ENCODE data around the gene NXPH4.

The NXPH4 gene

DNA sequence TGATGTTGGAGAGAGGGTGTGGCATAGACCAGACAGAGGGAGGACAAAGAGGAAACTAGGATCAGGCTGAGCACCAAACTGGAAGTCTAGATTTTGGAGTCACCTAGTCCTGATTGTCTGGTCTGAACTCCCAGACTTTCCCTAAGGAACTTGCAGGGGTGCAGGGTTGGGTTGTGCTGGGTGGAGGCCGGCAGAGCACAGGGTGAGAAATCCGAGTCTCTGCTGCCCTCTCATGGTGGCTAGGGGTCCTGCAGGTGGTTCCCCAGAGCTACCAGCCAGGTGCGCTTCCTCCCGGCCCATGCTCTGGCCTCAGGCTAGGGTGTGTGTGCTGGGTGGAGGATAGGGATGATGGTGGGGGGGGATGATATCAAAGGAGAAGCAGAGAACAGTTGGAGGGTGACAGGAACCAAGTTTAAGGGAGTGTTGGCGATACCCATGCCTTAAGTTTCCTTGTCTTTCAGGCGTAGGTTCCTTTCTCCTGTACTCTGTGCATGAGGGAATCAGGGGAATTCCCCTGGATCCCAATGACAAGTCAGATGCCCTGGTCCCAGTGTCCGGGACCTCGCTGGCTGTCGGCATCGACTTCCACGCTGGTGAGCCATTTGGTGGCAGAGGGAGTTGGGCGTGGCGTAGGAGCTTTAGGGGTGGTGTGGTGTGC lies 33.5 kb upstream of the NXPH4 start:
- TF ChIP-seq, protein P1, sequence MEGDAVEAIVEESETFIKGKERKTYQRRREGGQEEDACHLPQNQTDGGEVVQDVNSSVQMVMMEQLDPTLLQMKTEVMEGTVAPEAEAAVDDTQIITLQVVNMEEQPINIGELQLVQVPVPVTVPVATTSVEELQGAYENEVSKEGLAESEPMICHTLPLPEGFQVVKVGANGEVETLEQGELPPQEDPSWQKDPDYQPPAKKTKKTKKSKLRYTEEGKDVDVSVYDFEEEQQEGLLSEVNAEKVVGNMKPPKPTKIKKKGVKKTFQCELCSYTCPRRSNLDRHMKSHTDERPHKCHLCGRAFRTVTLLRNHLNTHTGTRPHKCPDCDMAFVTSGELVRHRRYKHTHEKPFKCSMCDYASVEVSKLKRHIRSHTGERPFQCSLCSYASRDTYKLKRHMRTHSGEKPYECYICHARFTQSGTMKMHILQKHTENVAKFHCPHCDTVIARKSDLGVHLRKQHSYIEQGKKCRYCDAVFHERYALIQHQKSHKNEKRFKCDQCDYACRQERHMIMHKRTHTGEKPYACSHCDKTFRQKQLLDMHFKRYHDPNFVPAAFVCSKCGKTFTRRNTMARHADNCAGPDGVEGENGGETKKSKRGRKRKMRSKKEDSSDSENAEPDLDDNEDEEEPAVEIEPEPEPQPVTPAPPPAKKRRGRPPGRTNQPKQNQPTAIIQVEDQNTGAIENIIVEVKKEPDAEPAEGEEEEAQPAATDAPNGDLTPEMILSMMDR (conservative IDR thresholded peaks at IDR 0.05; ENCODE audit: low read depth, low read length), result peak; percentile 89
- peak; percentile 6 for DNase-seq (ENCODE audit: low read depth)
- H3K4me3 ChIP-seq (ENCODE audit: low read length), result no peak overlapping the region

DNA sequence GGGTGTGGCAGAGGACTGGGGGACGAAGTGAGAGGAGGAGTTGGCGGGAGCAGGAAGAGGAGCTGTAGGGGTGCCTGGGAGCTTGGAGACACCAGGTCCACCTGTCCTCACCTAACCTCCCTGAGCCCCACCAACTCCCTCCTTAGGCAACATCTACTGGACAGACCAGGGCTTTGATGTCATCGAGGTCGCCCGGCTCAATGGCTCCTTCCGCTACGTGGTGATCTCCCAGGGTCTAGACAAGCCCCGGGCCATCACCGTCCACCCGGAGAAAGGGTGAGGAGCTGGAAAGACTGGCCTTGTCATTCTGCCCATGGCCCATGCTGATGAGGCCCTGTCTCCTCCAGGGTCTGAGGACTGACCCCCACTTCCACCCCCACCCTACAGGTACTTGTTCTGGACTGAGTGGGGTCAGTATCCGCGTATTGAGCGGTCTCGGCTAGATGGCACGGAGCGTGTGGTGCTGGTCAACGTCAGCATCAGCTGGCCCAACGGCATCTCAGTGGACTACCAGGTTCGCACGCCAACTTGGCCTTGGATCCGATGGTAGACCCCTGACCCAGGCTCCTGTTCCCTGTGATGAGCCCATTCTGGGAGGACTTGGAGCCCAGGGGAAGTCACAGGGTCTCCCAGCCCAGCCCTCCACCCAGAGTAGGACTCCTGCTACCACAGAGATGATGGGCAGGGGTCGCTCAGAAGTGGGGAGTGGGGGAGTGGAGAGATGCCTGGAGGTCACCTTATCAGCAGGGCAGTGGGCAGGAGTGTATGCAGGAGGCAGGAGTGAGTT lies 32.5 kb upstream of the NXPH4 start:
- TF ChIP-seq, protein P1 (conservative IDR thresholded peaks at IDR 0.05; ENCODE audit: low read depth, low read length), result no peak
- no peak for DNase-seq (ENCODE audit: low read depth)
- no peak overlapping the region for H3K4me3 ChIP-seq (ENCODE audit: low read length)

DNA sequence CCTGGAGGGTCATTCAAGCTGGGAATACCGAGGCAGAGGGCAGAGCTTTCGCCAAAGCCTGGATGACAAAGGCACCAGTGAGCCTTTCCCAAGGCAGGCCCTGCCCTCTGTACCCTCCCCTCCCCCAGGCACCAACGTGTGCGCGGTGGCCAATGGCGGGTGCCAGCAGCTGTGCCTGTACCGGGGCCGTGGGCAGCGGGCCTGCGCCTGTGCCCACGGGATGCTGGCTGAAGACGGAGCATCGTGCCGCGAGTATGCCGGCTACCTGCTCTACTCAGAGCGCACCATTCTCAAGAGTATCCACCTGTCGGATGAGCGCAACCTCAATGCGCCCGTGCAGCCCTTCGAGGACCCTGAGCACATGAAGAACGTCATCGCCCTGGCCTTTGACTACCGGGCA lies 31.2 kb upstream of the NXPH4 start:
- TF ChIP-seq, protein P1 (conservative IDR thresholded peaks at IDR 0.05; ENCODE audit: low read depth, low read length), result no peak
- DNase-seq (ENCODE audit: low read depth), result no peak
- H3K4me3 ChIP-seq (ENCODE audit: low read length), result no peak overlapping the region

DNA sequence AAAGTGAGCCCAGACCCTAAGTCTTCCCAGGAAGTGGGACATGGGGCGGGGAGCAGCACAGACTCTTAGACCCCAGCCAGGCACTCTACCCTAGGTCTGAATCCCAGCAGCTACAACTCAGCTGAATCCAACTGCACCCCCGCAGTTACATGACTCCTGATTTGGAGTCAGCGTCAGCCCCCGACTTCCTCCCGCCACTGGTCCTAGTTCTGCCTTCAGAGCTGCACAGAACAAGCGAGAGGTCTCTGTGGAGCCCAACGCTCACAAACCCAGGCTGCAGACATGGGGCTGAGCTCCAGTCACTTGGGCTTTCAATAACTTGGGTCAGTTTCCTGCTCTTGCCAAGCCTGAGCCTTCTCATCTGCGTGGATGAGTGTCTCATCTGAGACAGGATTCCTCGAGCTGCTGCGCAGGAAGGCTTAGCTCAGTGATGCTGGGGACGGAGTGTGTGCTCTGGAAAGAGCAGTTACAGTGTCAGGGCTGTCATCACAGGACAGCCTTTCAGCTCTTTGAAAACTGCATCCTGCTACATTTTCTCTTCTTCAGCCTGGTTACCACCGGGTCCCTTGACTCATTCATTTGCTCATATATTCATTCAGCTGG lies 30.6 kb upstream of the NXPH4 start:
- TF ChIP-seq, protein P1 (conservative IDR thresholded peaks at IDR 0.05; ENCODE audit: low read depth, low read length), result no peak
- no peak overlapping the region for H3K4me3 ChIP-seq (ENCODE audit: low read length)
- DNase-seq (ENCODE audit: low read depth), result no peak

DNA sequence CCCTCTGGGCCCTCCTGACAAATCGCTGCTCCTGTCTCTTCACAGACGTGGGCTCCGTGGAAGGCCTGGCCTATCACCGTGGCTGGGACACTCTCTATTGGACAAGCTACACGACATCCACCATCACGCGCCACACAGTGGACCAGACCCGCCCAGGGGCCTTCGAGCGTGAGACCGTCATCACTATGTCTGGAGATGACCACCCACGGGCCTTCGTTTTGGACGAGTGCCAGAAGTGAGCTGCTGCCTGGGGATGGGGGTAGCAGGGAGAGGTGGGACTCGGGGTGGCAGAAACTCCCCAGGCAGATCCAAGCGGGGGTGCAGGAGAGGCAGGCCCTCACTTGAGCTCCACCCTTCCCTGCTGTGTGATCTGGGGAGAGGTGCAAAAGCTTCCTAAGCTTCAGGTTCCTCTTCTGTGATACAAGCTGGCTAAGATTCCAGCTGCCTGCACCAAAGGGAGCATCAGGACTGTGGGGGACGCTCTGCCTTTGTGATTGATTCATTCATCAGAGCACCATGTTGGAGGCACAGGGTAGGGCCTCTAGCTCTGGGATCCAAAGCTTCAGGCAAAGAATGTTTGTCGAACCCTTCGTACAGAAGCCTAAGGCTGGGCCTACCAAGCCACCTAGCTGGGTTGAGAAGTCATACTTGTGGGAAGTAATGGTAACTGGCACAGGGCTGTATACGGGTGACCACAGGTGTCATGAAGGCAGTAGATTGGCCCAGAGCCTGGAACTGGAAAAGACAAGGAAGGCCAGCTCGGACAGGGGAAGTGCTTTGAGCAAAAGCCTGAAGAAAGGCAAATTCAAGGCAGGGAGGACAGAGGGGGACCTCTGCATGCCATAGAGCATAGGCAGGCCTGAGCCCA lies 29.1 kb upstream of the NXPH4 start:
- DNase-seq (ENCODE audit: low read depth), result no peak
- no peak overlapping the region for H3K4me3 ChIP-seq (ENCODE audit: low read length)
- TF ChIP-seq, protein P1 (conservative IDR thresholded peaks at IDR 0.05; ENCODE audit: low read depth, low read length), result no peak

DNA sequence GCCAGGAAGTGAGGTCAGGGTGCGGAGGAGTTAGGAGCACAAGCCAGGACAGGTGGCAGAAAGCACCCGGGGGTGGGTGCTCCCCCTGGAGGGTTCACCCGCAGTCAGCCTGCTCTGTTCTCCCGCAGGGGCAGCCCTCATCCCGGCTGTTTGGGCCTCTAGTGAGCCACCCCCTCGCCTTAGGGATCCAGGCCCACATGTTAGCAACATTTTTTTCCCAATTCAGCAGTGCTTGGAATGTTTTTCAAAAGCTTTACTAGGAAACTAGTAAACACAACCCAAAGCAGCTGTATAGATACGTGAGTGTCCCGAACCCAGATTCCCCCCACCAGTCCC lies 28.5 kb upstream of the NXPH4 start:
- H3K4me3 ChIP-seq (ENCODE audit: low read length), result no peak overlapping the region
- TF ChIP-seq, protein P1 (conservative IDR thresholded peaks at IDR 0.05; ENCODE audit: low read depth, low read length), result no peak
- no peak for DNase-seq (ENCODE audit: low read depth)
